ENCODE measurements around the gene SETD1A. TPM values are rescaled to one million over a fixed set of nuclear protein-coding genes. Genes with fewer than 3 reads are reported as not detected.

The SETD1A gene
- total RNA-seq, 2 experiments from 2014 or later: 28.5 to 31.7 TPM

GRCh38 chr16:30956601-30957455, 726 bp upstream of the SETD1A start:
- Mint-ChIP-seq H3K4me1 (peaks cover 26% of the 10 kb centered on the region), H3K4me3 (peak overlapping the region; percentile 93), H3K36me3 (peaks cover 21% of the 10 kb centered on the region), H3K27me3 (no peaks in the 10 kb centered on the region), H3K9me3 (no peaks in the 10 kb centered on the region), H3K27ac (peak overlapping the region; percentile 99)
- DNase-seq: peak; percentile 91

GRCh38 chr16:30958175-30959079, 873 bp downstream of the SETD1A start:
- DNase-seq: no peak
- no peaks in the 10 kb centered on the region for H3K27me3 Mint-ChIP-seq
- H3K4me1 Mint-ChIP-seq: peaks cover 26% of the 10 kb centered on the region
- no peaks in the 10 kb centered on the region for H3K9me3 Mint-ChIP-seq
- peak overlapping the region; percentile 91 for H3K27ac Mint-ChIP-seq
- H3K4me3 Mint-ChIP-seq: peak overlapping the region; percentile 96
- peaks cover 24% of the 10 kb centered on the region for H3K36me3 Mint-ChIP-seq

DNA sequence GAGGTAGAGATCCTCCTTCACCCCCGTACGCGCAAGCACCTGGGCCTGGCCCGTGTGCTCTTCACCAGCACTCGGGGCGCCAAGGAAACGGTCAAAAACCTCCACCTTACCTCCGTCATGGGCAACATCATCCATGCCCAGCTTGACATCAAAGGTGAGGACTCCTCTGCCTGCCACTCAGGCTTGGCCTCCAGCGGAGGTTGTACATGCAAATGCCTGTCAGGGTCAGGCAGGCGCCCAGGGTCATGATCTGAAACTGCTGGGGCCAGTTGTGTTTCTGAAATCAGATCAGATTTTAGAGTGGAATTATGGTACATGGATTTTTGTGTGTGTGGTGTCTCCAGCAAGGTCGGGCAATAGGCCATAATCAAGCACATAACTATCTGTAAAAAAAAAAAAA, 3.8 kb downstream of the SETD1A start:
- H3K27me3 Mint-ChIP-seq: no peaks in the 10 kb centered on the region
- H3K27ac Mint-ChIP-seq: no peak overlapping the region
- no peak for DNase-seq
- H3K36me3 Mint-ChIP-seq: peaks cover 32% of the 10 kb centered on the region
- no peaks in the 10 kb centered on the region for H3K9me3 Mint-ChIP-seq
- H3K4me3 Mint-ChIP-seq: no peak overlapping the region
- H3K4me1 Mint-ChIP-seq: peaks cover 20% of the 10 kb centered on the region

- no peaks in the 10 kb centered on the region for H3K27me3 Mint-ChIP-seq
- H3K9me3 Mint-ChIP-seq: no peaks in the 10 kb centered on the region
- H3K36me3 Mint-ChIP-seq: peaks cover 42% of the 10 kb centered on the region
- no peak overlapping the region for H3K4me3 Mint-ChIP-seq
- peaks cover 13% of the 10 kb centered on the region for H3K4me1 Mint-ChIP-seq
- DNase-seq: no peak
- no peak overlapping the region for H3K27ac Mint-ChIP-seq
Observed at GRCh38 chr16:30963925-30964511, 6.5 kb downstream of the SETD1A start.

- H3K4me1 Mint-ChIP-seq: peaks cover 6% of the 10 kb centered on the region
- no peak overlapping the region for H3K27ac Mint-ChIP-seq
- no peaks in the 10 kb centered on the region for H3K27me3 Mint-ChIP-seq
- no peaks in the 10 kb centered on the region for H3K9me3 Mint-ChIP-seq
- DNase-seq: no peak
- no peak overlapping the region for H3K4me3 Mint-ChIP-seq
- H3K36me3 Mint-ChIP-seq: peaks cover 38% of the 10 kb centered on the region
Observed at GRCh38 chr16:30964574-30965226, 7.1 kb downstream of the SETD1A start.

DNA sequence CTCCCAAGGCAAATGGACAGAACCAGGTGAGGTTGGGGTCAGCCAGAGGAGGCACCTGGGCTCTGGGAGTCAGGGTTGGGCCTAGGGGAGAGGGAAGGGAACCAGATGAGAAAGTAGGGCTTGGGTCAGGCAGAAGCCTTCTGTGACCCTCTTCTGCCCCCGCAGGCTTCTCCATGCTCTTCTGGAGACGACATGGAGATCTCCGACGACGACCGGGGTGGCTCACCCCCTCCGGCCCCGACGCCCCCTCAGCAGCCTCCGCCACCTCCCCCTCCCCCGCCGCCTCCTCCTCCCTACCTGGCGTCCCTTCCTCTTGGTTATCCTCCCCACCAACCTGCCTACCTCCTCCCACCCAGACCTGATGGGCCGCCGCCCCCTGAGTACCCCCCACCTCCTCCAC, 7.9 kb downstream of the SETD1A start:
- no peaks in the 10 kb centered on the region for H3K9me3 Mint-ChIP-seq
- H3K4me3 Mint-ChIP-seq: no peak overlapping the region
- no peak for DNase-seq
- H3K36me3 Mint-ChIP-seq: peaks cover 31% of the 10 kb centered on the region
- H3K4me1 Mint-ChIP-seq: peaks cover 2% of the 10 kb centered on the region
- H3K27ac Mint-ChIP-seq: no peak overlapping the region
- H3K27me3 Mint-ChIP-seq: no peaks in the 10 kb centered on the region

DNA sequence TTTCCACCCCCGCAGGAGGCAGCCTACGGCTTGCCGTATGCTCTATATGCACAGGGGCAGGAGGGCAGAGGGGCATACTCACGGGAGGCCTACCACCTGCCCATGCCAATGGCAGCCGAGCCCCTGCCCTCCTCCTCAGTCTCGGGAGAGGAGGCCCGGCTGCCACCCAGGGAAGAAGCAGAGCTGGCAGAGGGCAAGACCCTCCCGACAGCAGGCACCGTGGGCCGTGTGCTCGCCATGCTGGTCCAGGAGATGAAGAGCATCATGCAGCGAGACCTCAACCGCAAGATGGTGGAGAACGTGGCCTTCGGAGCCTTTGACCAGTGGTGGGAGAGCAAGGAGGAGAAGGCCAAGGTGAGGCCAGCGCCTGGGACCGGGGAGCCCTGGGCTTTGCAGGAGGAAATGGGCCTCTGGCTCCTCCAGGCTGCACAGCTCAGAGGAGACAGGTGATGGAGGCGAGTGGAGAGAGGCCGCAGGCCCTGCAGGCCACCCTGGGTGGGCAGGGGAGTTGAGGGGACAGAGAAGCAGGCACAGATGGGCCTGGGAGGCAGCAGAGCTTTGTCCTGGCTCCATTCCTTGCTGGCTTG, 8.6 kb downstream of the SETD1A start:
- Mint-ChIP-seq H3K27ac (no peak overlapping the region), H3K36me3 (peaks cover 35% of the 10 kb centered on the region), H3K9me3 (no peaks in the 10 kb centered on the region)

DNA sequence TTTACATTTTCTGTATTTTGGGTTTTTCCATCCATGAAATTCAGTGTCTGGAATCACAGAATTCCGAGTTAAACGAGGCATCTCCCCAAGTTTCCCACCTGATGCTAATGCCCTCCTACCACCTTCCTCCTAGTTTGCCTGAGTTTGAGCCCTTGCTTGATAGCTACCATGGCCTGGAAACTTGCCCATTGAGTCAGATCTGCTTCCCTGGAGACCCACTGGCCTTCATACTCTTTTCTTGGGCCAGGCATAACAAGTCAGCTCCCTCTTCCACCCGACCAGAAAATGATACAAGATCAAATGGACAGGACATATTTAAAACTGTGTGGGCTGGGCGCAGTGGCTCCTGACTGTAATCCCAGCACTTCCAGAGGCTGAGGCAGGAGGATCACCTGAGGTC, 10.2 kb downstream of the SETD1A start:
- H3K4me3 Mint-ChIP-seq: no peak overlapping the region
- H3K9me3 Mint-ChIP-seq: no peaks in the 10 kb centered on the region
- H3K27me3 Mint-ChIP-seq: no peaks in the 10 kb centered on the region
- no peak for DNase-seq
- peaks cover 40% of the 10 kb centered on the region for H3K36me3 Mint-ChIP-seq
- H3K27ac Mint-ChIP-seq: no peak overlapping the region
- no peaks in the 10 kb centered on the region for H3K4me1 Mint-ChIP-seq

More for the DNA sequence above, 8.6 kb downstream of the SETD1A start:
- H3K27me3 Mint-ChIP-seq: no peaks in the 10 kb centered on the region
- no peak overlapping the region for H3K4me3 Mint-ChIP-seq
- no peak for DNase-seq
- no peaks in the 10 kb centered on the region for H3K4me1 Mint-ChIP-seq

DNA sequence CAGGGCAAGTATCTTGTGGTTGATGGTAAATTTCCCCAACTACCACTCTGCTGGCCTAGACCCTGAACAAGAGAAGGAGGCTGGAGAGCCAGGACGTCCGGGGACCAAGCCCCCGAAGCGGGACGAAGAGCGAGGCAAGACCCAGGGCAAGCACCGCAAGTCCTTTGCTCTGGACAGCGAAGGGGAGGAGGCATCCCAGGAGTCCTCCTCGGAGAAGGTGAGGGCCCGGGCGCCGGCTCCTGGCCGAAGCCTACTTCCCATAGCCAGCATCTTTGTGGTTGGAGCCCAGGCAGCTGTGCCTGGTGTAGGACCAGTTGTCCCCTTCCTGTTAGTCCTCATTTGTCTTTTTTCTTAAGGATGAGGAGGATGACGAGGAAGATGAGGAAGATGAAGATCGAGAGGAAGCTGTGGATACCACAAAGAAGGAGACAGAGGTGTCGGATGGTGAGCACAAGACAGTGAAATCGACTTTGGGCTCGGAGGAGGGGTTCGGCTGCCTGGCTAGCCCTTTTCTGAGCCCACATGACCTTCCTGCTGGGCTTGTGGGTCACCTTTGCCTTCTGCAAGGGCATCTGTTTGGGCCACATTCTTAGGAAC, 11.8 kb downstream of the SETD1A start:
- DNase-seq: no peak
- Mint-ChIP-seq H3K27me3 (no peaks in the 10 kb centered on the region), H3K27ac (no peak overlapping the region), H3K4me1 (no peaks in the 10 kb centered on the region), H3K36me3 (peaks cover 47% of the 10 kb centered on the region), H3K4me3 (no peak overlapping the region), H3K9me3 (no peaks in the 10 kb centered on the region)

DNA sequence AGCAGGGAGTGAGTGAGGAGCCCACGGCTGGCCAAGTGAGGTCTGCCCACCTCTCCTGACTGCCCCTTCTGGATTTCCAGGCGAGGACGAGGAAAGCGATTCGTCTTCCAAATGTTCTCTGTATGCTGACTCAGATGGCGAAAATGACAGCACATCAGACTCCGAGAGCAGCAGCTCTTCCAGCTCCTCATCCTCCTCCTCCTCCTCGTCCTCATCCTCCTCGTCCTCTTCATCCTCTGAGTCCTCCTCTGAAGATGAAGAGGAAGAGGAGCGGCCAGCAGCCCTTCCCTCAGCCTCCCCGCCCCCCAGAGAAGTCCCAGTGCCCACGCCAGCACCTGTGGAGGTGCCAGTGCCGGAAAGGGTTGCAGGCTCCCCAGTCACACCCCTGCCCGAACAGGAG, 13.7 kb downstream of the SETD1A start:
- Mint-ChIP-seq H3K4me1 (no peaks in the 10 kb centered on the region), H3K27ac (no peak overlapping the region), H3K9me3 (no peaks in the 10 kb centered on the region), H3K36me3 (peaks cover 43% of the 10 kb centered on the region), H3K4me3 (no peak overlapping the region), H3K27me3 (no peaks in the 10 kb centered on the region)
- no peak for DNase-seq

DNA sequence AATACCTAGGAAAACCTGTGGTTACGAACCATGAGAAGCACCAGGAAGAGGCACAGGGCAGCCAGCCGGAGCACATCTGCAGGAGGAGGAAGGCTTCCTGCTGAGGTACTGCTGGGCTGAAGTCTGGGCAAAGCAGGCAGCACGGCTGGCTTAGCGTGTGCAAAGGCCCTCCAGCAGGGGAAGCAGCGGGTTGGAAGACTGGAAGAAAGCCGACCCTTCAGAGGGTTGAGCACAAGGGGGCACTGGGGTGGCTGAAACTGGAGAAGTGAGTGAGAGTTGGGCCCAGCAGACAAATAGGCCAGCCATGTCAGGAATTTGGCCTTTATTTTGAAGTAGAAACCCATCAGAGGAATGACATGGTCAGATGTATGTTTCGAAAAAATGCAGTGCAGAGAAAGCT, 15.3 kb downstream of the SETD1A start:
- H3K4me1 Mint-ChIP-seq: no peaks in the 10 kb centered on the region
- H3K36me3 Mint-ChIP-seq: peaks cover 41% of the 10 kb centered on the region
- no peak overlapping the region for H3K4me3 Mint-ChIP-seq
- no peaks in the 10 kb centered on the region for H3K27me3 Mint-ChIP-seq
- DNase-seq: no peak
- H3K27ac Mint-ChIP-seq: no peak overlapping the region
- no peaks in the 10 kb centered on the region for H3K9me3 Mint-ChIP-seq

DNA sequence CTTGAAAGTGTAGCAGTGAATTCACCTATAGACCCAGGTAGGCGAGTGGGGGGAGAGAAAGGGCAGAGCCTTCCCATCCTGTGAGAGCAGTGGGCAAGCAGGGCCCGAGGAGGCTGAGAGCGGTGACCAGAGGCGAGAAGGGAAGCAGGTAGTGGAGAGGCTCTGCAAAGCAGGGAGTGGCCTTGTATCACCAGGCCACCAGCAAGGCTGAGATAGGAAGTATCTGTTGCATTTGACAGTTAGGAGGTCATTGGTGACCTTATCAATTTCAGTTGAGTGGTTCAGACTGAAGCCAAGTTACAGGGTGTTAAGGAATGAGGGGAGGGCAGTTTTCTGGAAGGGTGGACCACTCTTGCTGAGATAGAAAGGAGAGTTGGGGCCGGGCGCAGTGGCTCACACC, 16.8 kb downstream of the SETD1A start:
- no peaks in the 10 kb centered on the region for H3K9me3 Mint-ChIP-seq
- H3K27ac Mint-ChIP-seq: no peak overlapping the region
- H3K4me3 Mint-ChIP-seq: no peak overlapping the region
- H3K27me3 Mint-ChIP-seq: no peaks in the 10 kb centered on the region
- no peak for DNase-seq
- H3K36me3 Mint-ChIP-seq: peaks cover 39% of the 10 kb centered on the region
- H3K4me1 Mint-ChIP-seq: no peaks in the 10 kb centered on the region

GRCh38 chr16:30976486-30976885, 18.9 kb downstream of the SETD1A start:
- H3K9me3 Mint-ChIP-seq: no peaks in the 10 kb centered on the region
- no peaks in the 10 kb centered on the region for H3K4me1 Mint-ChIP-seq
- no peak for DNase-seq
- no peaks in the 10 kb centered on the region for H3K27me3 Mint-ChIP-seq
- peaks cover 34% of the 10 kb centered on the region for H3K36me3 Mint-ChIP-seq
- no peak overlapping the region for H3K4me3 Mint-ChIP-seq
- H3K27ac Mint-ChIP-seq: no peak overlapping the region

DNA sequence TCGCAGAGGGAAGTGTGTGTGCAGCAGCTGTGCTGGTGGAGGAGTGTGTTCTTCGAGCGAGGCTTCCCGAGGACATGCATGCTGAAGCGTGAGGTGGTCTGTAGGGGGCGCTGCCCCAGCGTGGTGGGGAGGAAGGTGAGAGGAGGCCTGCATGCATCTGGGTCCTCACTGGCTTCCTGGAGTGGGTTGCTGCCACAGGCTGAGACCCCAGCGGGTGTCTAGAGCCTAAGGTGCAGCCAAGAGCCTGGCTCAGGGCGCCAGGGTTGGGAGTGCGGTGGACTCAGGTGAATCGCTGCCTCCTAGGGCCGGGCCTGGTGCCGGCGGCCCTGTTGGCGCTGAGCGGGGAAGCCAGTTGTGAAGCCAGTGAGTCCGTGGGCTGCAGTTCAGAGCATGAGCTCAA, 19.9 kb downstream of the SETD1A start:
- no peaks in the 10 kb centered on the region for H3K9me3 Mint-ChIP-seq
- no peak overlapping the region for H3K4me3 Mint-ChIP-seq
- no peak overlapping the region for H3K27ac Mint-ChIP-seq
- H3K27me3 Mint-ChIP-seq: no peaks in the 10 kb centered on the region
- H3K4me1 Mint-ChIP-seq: no peaks in the 10 kb centered on the region
- peak; percentile 31 for DNase-seq
- peaks cover 28% of the 10 kb centered on the region for H3K36me3 Mint-ChIP-seq

All from activated naive CD8-positive, alpha-beta T cell treated with anti-CD3 and anti-CD28 coated beads for 36 hours (primary cell).